Adrenal gland (tissue), 5 donors: ENCODE measurements around the gene CAMTA1.

Source experiments
- POLR2A ChIP-seq, 2 donors: fragments of 450-650 bp; IDR thresholded peaks; one replicate each; pipeline ENCODE4 v1.6.1; 2017; ENCODE audit warnings: antibody characterized with exemption in 2 of 2, mild to moderate bottlenecking in 2 of 2, moderate library complexity in 1 of 2
- TF ChIP-seq, protein P1 (sequence below), 6 experiments: fragments of 450-650 bp in 4 of 6; fragments of 200-600 bp in 2 of 6; sonication (generic) in 1 of 6; IDR thresholded peaks; 1 replicate in 5 of 6; 2 replicates in 1 of 6; pipeline versions ENCODE4 v1.5.1 to v1.8.0; 2016 to 2021; ENCODE audit warnings: antibody characterized with exemption in 6 of 6, mild to moderate bottlenecking in 2 of 6, moderate library complexity in 1 of 6
- donor health status: DM: no; HTN: no; CAD: no.

DNA sequence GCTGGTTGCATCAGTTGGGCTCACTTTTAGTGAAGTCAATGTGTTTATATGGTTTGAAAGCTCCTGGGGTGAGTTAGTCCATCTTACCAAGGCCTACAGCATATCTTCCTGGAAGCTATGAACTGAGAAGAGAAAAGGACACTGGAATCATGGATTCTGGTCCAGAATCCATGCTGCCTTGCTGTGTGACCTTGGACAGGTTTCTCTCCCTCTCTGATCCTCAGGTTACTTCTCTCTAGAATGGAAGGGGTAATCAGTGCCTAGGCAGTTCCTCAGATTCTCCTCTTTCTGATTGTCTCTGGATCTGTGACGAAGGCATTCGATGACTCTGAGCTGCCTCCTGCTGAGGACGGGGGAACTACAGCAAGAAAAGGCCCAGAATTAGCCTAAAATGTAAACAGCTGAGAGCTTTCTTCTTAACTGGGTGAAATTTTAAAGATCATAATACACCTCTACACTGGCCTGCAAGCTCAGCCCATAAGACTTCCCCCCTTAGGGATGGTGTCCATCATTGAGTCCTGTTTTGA is 560.9 kb downstream of the CAMTA1 start:
- TF ChIP-seq POLR2A (IDR thresholded peaks at IDR 0.05), result no peak
- TF ChIP-seq, protein P1, sequence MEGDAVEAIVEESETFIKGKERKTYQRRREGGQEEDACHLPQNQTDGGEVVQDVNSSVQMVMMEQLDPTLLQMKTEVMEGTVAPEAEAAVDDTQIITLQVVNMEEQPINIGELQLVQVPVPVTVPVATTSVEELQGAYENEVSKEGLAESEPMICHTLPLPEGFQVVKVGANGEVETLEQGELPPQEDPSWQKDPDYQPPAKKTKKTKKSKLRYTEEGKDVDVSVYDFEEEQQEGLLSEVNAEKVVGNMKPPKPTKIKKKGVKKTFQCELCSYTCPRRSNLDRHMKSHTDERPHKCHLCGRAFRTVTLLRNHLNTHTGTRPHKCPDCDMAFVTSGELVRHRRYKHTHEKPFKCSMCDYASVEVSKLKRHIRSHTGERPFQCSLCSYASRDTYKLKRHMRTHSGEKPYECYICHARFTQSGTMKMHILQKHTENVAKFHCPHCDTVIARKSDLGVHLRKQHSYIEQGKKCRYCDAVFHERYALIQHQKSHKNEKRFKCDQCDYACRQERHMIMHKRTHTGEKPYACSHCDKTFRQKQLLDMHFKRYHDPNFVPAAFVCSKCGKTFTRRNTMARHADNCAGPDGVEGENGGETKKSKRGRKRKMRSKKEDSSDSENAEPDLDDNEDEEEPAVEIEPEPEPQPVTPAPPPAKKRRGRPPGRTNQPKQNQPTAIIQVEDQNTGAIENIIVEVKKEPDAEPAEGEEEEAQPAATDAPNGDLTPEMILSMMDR (IDR thresholded peaks at IDR 0.05), result no peak
